SKM-1 treated with dmso at 0.1 percent for 144 hours (cell line): ENCODE data around the gene HS6ST1.

Source experiments
- DNase-seq: peaks from one replicate; lab custom pipeline; 2025; ENCODE audit not compliant: unreplicated experiment; lab: John Stamatoyannopoulos, UW

HS6ST1 gene, protein sequence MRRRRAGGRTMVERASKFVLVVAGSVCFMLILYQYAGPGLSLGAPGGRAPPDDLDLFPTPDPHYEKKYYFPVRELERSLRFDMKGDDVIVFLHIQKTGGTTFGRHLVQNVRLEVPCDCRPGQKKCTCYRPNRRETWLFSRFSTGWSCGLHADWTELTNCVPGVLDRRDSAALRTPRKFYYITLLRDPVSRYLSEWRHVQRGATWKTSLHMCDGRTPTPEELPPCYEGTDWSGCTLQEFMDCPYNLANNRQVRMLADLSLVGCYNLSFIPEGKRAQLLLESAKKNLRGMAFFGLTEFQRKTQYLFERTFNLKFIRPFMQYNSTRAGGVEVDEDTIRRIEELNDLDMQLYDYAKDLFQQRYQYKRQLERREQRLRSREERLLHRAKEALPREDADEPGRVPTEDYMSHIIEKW

DNA sequence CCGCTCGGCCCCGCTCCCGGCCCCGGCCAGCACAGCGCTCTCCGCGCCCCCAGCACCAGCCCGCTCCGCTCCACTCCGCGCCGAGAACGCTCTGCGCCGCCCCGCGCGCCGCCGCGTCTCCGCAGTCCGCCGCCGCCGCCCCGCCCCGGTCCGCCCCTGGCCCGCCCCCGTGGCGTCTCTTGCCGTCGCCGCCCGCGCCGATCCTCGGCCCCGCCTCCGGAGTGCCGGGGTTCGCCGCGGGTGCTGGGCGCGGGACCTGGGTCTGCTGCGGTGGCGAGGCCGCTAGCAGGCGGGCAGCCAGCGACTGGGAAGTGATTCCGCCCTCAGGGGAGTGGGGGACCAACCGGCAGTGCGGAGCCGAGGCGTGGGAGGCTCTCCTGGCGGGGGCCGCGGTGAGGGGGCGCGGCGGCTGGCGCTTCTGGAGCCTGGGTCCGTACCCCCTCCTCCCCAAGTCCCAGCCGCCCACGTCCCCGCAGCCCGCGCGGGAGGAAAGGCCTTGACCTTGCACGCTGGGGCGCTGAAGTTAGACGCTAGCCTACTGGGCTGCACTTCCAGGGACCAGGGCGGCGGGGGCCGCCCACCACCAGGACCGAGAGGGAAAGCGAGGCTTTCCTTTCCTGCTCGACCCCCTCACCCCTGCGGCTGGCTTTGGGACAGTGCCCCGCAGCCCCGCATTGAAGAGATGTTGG, at the start of gene HS6ST1:
TSS of gene HS6ST1 (minus strand) at position 93 of the 689 bp plus-strand sequence. CDS start 305 bp downstream, outside the sequence.
- DNase-seq, result peak; percentile 71

DNA sequence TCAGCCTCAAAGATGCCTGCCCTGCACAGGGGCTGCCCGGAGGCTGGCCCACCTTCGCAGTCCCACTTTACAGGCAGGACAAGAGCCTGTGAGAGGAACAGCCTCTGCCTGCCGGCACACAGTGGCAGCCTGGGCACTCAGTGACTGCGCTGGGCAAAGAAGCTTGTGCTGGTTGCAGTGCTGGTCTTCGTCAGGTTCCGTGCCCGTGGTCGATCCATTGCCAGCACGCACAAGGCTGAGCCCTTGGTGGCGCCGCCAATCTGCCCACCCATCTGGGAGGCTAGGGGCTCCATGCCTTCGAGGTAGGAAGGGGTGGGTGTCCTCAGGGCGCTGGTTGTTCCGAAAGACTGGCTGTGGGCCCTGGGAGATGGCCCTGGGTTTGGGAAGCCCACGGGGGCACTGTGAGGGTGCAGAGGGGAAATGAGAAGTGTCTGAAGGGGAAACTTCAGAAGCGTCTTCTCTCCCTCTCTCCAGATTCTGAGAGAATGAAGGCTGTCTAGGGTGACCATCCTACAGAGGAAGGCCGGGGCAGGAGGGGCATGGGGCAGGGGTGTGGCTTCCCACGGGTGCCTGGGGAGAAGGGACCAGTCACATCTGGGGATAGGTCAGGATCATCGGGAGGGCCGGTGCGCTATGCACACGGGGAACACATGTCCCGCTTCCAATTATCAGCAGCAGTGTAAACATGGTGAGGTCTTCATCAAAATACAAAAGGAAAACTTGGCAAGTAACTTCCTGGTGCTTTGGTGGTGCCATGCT, 49.1 kb upstream of the HS6ST1 start:
- no peak for DNase-seq

DNA sequence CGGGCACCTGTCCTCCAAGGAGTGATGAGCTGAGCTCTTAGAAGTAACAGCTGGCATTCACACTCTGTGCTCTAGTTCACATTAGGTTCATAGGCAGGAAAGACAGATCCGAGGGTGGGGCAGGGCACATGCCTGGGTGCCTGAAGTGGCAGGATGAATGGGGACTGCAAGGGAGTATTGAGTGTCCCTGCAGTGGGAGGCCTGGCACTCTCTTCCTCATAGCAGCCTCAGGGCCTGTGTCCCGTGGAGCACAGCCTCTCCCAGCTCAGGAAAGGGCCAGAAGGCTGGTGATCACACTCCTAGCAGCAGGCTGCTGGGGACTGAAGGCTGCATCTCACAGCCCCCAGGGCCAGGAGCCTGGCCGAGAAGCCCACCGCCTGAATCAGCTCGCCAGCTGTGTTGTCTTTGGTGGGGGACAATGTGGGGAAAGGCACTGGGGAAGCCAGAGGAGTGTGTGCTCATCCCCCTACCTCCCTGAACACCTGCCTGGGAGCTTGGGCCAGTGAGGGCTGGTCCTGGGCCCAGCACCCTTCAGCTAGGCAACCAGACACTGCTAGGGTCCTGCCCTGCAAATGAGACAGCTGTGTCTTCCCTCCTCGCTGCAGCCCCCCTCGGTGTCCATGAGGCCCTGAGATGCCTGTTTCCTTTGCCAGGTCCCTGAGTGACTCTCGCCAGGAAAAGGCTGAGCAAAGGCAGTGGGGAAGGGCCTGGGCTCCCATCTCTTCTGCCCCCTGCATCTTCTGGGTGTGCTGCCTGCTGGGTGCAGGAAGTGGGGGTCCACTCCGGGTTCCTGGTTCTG, 48.2 kb upstream of the HS6ST1 start:
- no peak for DNase-seq

DNA sequence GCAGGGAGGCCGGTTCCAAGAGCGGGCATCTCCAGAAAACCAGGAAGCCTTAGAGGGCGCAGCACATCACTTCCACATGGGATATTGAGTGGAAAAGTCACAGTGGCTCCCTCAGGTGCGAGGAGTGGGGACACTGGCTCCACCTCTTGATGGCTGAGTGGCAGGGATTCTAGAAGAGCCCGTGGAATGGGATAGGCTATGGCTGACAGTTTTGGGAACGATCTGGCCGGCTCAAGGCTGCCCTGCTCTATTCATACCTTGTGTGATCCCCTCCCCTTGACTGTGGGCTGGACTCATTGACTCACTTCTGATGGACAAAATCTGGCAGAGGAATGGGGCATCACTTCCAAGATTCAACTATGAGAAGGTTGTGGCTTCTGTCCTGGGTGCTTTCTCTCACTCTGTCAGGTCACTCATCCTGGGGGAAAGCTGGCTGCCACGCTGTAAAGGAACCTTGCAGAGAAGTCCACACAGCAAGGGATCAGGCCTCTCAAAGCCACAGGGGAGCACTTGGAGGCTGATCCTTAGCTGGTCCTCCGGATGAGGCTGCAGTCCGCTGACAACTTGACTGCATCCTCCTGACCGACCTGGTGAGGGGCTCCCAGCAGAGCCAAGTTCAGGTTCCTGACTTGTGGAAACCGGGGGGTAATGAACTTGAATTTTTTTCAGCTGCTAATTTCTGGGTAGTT, 46.7 kb upstream of the HS6ST1 start:
- no peak for DNase-seq

DNA sequence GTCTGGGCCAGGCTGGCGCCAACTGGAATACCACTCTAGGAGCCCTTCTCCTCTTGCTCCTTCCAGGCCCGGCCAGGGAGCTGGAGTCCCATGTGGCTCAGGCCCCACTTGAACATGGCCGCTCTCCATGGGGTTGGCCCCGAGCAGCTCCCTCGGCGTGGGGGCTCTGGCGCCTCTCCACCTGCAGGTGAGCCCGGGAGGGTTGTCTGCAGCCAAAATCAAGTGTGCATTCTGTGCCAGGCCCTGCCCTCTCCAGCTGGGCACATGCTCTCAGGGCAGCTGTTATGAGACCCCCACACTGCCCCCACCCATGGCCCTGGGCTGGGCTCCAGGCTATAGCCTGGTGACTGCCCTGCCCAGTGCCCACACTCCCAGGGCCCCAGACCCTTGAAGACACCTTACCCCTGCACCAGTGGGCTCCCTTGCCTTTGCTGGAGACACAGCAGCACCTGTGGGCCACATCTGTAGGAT, 45.8 kb upstream of the HS6ST1 start:
- no peak for DNase-seq

DNA sequence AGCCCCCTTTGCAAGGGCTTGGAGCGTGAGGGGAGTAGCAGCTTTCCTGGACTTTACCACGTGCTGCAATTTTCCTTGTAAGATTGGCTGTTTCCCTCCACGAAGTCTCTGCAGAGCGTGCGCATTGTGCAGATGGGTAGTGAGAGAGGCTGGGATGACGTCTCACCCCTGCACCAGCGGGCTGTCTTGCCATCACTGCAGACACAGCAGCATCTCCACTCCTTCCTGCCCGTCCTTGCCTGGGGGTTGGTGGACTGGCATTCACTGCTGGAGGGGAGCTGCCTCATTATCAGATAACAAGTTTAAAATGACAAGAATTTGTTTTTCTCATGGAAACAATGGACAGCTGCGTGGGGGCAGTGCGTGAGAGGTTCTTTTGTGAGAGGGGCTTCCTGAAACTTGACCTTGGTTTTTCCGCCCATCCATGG, 45.3 kb upstream of the HS6ST1 start:
- DNase-seq, result no peak

DNA sequence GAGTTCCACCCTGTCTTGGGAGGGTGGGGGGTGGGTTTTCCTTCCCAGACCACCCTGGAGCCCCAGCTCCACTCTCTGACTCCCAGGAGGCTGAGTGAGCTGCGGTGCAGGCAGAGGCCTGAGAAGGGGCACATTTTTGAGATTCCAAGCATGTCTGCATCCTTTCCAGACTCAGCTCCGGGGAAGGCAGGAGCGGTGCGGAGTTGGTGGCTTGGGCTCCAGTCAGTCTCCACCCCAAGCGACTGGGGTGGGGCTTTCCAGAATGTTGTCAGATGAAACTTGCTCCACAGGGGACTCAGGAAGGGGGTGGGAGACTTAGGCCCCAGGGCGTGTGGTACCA, 44.2 kb upstream of the HS6ST1 start:
- no peak for DNase-seq

DNA sequence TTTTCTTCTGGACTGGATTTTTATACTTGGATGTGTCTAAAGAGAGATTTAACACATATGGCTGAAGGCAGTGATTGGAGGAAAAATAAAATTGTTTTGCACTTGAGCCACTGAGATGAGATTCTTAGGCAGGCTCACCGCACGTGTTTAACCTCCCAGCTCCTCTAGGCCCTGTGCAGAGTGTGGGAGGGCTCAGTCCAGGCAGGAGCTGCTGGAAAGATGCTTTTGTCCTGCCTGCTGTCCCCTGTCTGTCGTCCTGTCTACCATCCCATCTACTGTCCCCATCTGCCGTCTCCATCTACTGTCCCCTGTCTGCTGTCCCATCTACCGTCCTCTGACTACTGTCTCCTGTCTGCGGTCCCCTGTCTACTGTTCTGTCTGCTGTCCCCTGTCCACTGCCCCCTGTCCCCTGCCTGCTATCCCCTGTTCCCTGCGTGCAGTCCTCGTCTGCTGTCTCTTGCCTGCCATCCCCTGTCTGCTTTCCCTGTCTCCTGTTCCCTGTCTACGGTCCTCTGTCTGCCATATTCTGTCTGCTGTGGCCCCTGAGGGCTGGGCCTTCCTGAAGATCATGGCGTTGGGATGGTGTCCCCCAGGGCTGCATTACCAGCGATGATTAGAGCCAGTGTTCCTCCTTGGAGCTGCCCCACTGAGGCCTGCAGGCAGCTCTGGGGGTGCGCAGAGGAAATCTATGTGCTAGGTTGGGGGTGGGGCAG, 43.7 kb upstream of the HS6ST1 start:
- no peak for DNase-seq

DNA sequence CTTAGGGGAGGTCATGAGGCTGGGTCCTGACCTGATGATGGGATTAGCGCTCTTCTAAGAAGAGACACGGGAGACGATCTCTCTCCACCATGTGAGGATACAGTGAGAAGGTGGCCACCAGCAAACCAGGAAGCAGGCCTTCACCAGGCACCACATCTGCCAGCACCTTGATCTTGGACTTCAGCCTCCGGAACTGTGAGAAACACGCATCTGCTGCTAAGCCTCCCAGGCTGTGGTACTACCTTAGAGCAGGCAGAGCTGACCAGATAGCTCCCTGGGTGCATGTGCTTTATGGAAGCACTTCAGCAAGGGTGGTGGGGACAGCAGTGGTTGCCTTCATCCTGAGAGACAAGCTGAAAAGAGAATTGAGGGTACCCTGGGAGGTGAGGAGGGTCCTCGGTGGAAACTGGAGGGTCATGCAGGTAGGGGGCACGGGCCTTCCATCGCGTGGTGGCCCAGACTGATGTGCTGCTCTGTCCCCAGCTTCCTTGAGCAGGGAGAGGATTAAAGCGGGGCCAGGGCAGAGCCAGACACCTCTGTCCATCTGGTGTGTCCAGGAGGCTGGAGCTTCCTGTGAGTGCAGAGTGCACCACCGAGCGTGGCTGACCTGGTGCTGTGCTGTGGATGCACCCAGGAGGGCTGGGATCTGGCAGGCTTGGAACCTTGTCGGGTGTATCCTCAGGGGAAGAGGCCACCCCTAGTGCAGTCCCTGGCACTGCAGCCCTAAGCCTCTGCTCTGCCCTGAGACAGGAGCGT, 42.9 kb upstream of the HS6ST1 start:
- no peak for DNase-seq

DNA sequence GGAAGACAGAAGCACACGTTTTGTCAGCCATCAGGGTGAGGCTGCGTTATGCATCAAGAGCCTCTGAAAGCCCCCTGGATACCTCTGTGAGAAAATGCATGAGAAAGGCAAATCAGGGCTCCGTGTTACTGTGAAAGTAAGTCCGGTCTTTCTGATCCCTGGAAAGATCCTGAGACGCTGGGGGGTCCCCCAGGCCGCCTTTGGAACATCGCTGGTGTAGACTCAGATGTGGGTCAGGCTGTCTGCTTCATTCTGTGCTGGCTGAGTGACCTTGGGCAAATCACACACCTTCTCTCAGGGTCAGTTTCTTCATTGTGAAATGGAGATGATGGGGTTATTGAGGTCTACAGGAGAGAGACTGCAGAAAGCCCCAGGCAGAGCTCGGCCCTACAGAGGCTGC, 42.0 kb upstream of the HS6ST1 start:
- DNase-seq, result no peak

DNA sequence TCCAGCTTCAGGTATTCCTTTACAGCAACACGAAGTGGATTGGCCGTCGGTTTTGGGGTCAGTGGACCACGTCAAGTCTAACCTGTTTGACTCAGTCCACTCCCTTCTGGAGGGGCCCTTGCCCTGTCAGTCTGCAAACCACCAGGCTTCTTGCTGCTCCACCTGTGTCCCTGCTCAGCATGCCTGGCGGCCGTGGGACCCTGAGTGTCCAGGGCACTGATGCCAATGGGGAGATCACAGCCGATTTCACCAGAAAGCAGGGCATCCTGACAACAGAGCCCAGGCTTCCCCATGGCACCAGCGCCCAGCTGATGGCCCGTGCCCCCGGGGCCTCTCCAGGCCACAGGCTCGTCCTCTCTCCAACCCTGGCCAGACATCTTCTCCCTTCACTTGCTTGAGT, 41.2 kb upstream of the HS6ST1 start:
- DNase-seq, result no peak

DNA sequence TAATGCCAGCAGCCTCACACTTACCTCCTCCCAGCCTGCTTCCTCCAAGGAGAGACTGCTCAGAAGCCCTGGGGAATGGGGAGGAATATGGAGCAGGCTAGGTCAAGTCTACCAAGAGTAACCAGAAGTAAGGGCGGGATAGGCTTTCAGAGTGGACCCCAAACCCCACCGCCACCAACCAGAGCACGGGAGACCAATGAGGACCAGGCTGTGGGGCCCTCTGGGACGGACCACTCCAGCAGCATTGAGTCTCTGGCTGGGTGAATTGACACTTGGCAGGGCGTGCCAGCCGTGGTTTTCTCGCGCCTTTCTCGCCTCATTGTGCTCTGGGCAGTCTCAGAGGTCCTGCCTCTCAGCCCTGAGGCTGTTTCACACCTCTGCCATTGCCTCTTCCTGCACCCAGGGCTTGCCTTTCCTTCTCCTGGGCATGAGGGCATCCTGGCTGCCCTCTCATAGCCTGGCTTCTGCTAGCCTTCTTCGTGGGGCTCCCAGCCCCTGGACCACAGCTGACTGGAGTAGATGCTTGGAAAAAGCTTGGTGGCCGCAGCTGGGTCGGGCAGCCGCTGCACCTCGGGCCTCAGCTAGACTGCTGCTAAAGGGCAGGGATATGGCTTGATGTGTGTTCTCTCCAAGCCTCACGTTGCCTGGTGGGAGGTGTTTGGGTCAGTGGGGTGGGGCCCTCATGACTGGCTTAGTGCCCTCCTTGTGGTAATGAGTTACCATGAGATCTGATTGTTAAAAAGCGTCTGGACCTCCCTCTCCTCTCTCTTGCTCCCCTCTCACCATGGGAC, 40.5 kb upstream of the HS6ST1 start:
- DNase-seq, result no peak

DNA sequence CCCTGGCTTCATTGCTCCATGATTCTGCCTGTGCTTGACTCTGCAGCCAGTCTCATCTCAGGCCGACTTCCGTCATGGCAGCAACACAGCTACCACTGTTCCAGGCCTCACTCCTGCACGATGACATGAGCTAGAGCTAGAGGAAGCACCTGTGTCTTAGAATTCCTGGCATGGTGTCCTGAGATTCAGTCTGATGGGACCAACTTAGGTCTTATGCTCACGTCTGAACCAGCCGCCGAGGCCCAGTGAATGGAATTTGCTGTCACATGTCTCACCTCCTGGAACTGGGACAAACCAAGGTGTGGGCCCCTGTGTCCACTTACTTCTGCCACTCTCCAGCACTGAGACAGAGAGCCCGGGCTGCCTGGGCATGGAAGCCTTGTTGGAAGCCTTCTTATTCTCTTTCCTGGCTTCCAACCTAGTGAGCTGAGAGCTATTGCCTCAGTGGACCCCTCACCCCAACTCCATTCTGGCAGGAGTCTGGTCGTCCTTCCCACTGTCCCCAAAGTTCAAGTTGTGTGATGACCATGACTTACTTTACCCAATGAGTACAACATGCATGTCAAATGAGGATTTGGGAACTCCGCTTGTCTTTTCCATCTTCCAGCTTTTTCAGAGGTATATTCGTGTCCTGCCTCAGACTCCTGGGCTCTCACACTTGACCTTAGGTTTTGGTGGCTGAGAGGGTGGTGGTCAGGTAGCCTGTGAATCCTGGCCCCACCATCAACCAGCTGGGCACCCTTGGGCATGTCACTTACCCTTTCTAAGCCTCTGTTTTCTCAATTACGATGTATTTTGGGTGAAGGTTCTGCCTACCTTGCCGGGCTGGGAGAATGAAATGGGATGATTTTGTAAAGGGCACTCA, 39.1 kb upstream of the HS6ST1 start:
- no peak for DNase-seq

DNA sequence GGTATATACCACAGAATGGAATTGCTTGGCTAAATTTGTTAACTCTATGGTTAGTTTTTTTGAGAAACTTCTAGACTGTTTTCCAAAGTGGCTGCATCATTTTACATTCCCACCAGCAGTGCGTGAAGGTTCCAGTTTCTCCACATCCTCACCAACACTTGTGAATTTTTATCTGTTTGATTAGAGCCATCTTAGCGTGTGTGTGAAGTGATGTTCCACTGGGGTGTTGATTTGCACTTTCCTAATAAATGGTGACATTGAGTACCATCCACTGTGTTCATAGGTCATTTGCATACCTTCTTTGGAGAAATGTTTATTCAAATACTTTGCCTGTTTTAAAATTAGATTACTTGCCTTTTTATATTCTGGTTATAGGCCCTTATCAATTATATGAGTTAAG, 37.5 kb upstream of the HS6ST1 start:
- DNase-seq, result no peak

DNA sequence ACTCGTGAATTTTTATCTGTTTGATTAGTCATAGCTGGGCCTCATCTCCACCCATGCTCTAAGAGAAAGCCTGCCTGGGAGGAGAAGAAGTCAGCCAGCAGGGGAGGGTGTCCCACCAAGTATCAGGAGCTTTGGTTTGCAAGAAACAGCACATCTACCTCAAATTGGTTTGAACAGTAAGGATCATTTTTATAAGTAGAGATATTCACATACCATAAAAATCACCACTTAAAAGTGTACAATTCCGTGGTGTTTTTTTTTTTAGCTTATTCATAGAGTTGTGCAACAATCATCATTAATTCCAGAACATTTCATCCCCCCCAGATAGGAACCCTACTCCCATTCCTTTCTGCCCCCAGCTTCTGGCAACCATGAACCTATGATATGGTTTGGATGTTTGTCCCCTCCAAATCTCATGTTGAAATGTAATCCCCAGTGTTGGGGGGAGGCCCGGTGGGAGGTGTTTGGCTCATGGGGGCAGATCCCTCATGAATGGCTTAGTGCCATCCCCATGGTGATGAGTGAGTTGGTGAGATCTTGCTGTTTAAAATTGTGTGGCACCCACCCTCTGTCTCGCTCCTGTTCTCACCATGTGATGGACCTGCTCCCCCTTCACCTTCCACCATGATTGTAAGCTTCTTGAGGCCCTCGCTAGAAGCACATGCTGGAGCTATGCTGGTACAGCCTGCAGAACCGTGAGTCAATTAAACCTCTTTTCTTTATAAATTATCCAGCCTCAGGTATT, 36.2 kb upstream of the HS6ST1 start:
- no peak for DNase-seq

DNA sequence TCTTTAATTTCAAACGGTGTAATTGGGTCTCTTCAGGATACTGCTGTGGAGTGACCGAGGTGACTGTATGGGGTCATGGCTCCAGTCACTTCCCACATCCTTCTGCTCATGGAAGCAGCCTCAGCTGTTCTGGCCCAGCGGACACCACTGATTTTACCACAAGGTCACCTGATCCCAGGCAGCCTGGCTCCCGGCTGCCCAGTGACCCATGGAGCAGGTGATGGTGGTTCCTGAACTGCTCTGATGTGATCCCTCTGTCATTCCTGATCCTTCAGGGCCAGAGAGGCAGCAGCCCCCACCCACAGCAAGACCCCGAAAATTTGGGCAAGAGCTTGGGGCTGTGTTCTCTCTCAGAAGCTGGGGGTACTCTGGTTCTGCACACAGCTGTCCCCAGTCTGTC, 35.5 kb upstream of the HS6ST1 start:
- no peak for DNase-seq

DNA sequence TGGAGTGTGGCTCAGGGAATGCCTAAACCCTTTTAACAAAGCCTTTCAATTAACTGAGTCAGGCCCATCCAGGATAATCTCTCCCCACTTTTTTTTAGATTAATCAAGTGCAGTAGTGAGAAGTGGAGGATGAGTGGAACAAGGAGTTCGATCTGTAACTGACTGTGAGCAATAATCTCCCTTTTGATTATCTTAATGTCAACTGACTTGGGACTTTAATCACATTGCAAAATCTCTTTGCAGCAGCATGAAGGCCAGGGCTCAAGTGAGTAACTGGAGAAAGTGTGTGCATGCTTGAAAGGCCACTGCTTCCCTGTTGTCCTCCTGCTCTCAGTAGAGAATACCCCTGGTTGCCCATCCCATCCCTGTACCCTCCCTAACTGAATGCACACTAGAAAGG, 32.1 kb upstream of the HS6ST1 start:
- no peak for DNase-seq
